NCI-H2029 (cell line): Measurements from ENCODE around the gene CAMKMT.
"Not testable (repeated sequence)": the region's sequence is repeated elsewhere in the genome, so short reads cannot be mapped to it uniquely, and the experiment has no call there.

ENCODE experiments used
- DNase-seq: peaks from one replicate; lab custom pipeline; 2025; lab: John Stamatoyannopoulos, UW

Gene CAMKMT

DNA sequence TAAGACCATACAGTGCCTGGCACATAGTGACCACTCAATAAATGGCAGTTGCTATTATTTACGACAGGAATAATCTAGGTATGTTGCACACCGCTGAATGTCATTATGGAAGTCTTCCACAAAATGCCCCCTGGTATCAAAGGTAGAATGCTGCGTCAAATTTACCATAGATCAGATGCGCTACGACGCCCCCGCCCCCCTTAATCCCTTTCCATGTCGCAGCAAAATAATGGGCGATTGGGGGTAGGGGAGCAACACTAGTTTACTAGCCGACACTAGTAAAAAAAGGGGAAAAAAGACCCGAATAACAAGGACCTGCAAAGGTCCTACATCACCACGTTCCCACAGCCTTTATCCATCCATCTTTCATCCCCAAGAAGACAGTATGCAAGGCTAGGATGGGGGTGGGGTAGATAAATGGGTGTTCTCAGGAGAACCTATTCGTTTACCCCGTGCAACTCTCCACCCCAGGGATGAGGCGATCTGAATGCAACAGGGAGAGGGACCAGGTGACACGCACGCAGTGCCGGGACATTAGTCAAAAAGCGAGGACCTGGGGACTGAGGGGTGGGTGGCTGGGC lies 908 bp upstream of the CAMKMT start:
- DNase-seq: no peak

DNA sequence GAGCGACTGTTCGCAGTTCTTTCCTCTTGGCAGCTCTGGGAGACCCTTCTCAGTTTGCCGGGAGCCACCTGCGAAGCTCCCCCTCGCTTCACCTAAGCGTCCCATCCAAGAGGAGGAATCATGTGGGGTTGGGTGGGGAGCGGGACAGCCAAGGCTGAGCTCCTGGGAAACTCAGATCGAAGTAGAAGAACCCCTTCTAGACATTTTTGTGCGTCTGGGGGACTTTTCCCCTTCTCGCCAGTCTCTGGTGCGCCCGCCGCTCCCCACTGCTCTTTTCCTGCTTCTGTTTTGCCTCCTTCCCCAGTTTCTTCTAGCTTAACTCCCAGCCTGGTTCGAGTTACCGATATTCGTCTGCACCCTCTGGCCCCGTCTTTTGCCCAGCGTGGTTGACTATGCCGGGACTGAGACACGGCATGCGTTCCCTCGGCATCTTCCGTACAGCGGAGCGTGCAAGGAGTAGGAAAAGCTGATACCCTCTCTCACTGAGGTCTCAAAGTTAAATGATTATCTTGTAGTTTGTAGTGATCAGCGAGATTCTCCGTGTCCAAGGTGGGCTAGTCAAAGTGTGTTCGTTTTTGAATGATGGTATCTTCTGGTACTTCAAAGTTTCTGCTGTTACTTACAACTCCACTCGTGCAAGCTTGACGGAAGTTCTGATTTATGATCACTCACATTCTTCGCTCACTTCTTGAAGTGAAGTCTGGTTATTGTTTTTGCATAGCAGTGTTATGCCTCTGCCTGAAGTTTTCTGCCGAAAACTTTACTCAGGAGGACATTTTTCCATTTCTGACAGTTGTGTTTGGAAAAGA lies 664 bp downstream of the CAMKMT start:
- no peak for DNase-seq

DNA sequence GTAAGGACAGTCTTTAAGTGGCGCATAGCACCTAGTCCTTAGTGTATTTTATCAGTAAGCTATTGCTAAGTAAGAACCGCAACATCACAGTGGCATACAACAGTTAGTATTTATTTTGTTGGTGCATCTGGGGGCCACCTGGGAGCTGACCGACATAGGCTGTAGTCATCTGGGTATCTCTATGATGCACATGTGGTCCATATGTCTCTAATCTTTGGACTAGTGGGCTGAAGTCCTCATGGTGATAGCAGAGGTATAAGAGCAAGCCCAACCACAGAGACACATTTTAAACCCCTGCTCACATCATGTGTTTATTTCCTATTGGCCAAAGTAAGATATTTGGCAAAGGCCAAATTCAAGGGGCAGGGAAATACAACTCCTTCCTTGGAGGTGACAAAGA lies 2.9 kb downstream of the CAMKMT start:
- DNase-seq: no peak

DNA sequence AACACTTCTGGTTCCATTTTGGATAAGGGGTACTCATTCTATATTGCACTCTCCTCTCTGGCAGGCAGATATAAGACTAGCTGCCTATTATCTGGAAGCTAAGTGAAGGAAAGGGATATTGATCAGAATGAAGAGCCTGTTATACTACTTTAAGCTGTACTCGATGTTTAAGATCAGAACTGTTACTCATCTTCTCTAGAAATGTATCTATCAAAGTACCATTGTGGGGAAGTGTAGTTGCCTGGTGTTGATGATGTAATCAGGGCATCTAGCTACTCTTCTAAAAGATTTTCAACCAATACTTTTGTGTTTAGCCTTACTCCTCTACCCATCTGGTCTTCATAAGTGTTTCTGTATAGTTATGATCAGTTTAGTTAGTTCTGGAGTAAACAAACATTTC lies 5.8 kb downstream of the CAMKMT start:
- DNase-seq: no peak

DNA sequence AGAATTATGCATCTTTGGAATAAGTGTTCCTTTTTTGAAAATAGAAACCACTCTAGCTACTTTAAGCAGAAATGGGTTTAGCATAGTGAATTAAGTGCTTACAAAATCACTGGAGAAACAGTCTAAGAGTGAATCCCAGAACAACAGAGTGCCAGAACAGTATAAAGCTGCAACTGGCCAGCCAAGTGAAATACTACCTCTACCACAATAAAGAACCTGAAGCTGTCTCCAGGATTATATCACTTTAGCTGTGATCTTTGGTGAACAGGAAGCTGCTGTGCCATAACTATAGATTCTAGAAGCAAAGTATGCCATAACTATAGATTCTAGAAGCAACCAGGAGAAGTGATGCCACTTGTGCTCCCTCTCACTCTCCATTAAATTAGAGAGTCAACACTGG lies 7.6 kb downstream of the CAMKMT start:
- DNase-seq: no peak

DNA sequence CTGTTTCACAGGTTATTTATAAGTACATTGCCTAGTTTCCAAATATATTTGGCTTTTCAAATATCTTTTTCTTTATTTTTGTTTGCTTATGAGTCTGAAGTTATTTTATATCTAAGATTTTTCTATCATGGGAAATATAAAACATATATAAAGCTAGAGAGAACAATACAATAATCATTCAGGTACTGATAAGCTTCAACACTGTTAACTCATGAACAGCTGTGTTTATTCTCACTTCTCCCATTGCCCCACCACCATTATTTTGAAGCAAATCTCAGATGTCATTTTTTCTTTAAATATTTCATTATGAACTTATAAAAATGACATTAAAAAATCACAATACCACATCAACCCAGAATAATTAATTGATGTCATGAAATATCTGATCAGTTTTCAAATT lies 9.7 kb downstream of the CAMKMT start:
- DNase-seq: no peak

DNA sequence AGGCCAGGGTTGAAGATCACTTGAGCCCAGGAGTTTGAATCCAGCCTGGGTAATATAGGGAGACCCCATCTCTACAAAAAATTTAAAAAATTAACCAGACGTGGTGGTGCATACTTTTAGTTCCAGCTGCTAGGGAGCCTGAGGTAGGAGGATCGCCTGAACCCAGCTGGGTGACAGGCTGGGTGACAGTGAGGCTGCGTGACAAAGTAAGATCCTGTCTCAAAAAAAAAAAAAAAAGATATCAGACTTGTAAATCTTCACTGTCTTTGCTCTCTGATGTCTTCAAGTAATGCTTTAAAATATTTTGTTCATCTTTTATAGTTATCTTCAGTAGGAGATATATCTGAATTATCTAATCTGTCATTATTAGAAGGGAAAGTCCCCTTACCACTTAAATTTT lies 10.5 kb downstream of the CAMKMT start:
- no peak for DNase-seq

DNA sequence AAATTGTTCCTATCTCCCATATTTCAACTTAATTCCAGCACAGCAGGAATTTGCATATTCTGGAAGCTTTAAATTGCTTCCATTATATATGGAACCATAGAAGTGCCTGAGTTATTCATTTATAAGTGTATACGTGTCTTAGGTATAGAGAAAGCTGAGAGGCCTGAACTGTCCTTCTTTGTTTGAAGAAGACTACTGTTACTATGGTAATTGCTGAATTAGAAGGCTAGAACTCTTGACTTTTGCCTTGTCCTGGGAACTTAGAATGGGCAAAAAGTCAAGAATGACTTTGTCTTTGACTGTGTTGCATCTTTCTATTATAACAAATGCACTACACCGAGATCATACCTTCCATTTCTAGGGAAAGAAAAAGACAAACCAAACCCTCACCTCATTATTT lies 15.7 kb downstream of the CAMKMT start:
- no peak for DNase-seq

DNA sequence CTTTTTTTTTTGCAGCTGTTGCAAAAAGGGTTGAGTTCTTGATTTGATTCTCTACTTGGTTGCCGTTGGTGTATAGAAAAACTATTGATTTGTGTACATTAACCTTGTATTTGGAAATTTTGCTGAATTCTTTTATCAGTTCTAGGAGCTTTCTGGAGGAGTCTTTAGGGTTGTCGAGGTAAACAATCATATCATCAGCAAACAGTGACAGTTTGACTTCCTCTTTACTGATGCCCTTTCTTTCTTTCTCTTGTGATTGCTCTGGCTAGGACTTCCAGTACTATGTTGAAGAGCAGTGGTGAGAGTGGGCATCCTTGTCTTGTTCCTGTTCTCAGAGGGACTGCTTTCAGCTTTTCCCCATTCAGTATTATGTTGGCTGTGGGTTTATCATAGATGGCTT lies 23.5 kb downstream of the CAMKMT start:
- DNase-seq: not testable (repeated sequence)

DNA sequence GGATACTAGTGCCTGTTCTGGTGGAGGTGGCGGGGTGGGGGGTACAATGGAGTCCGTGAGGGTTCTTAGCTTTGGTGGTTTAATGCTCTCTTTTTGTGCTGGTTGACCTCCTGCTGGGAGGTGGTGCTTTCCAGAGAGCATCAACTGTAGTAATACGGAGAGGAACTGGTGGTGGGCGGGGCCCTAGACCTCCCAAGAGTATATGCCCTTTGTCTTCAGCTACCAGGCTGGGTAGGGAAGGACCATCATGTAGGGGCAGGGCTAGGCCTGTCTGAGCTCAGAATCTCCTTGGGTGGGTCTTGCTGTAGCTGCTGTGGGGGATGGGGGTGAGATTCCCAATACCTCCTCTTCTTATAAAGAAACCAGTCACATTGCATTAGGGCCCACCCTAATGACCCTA lies 27.1 kb downstream of the CAMKMT start:
- no peak for DNase-seq

DNA sequence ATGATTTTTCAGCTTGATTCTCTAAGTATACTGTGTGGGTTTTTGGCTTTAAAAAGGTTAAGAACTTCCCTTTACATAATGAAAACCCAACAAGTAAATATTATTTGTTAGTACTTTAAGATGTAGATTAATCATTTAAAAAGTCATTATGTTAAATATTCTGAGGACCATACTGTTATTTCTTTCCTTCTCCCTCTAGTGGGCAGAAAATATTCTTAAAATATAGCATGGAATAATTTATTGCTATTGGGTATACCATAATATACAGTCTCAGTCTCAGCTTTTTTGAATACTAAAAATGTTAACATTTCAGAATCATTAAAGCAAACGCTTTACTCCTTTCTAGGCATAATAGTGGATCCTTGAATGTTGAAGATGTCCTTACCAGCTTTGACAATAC lies 28.1 kb downstream of the CAMKMT start:
- DNase-seq: no peak

DNA sequence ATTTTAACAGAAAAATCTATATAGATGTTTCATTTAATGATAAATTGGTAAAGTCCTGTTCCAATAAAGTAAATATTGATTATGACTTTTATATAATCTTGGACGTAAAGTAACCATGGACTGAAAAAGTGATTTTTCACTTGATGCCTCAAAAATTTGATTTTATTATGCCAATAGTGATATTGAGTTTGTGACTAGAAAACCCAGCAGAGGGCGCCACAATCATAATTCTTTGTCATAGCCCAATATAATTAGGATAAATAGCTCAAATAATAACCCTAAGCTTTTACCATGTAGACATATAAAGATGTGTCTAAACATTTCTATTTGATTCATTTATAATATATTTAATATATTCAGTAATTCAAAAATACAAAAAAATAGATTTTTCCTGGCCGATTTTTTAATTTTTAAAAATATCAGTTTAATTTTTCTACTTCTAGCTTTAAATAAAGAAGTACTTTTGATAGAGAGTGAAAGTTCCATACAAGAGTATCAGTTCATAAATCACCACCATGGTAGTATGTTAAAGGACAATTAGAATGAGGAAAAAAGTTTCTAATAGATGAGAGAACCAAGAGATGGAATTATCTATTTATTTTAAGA lies 30.7 kb downstream of the CAMKMT start:
- DNase-seq: peak; percentile 25

DNA sequence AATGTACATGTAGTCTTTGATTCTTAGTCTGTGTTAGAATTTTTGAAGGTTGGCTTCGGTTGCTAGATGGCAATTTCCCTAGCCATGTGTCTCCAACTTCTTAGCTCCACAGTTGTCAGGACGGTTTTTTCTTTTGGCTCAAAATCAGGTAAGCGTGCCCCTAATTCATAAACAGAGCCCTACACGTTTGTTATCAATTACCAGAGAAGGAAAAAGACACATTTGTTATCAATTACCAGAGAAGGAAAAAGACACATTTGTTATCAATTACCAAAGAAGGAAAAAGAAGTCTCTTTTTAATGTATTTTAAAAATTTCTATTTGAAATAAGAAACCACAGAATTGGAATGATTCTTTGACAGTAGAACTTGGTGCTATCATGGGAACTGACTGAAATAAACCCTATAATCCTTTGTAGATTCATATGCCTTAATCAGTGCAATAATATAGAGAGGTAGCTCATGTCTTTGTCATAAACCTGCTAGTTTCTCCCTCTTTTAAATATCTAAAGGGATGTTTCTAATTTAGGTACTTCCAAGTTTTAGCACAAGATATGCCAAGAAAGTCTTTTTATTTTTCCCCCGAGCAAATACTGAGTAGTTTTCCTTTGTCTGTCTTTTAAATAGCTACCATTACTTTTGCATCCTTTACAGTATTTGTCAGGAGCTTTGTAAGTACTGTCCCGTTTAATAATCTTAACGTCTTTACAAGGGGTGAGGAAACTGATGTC lies 35.9 kb downstream of the CAMKMT start:
- no peak for DNase-seq

DNA sequence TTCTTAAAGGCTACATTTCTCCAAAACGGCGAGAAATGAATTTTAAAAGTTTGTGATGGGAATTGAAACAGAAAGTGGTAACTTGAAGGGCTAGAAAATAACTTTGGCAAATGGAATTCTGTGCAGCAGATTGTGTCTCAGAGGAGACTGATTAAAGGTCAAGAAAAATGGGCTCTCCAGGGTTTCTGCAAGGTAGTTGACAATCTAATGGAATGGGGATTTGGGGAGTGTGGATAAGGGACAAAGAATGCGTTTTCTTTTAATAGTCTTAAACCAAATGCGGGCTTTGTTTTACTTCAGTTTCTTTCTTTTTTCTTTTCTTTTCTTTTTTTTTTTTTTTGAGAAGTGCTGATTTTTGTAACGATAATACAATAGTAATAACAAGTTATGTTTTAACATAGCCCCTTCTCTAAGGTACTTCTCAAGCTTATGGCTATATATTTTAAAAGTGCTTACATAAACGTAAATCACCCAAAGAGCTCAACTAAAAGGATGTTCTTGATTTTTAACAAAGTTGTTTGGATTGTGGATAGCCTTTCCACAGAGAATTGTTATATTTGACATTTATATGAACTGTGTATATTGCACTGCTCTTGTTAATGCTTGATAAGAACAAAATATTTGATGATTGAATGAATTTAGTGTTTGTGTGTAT lies 36.6 kb downstream of the CAMKMT start:
- no peak for DNase-seq

DNA sequence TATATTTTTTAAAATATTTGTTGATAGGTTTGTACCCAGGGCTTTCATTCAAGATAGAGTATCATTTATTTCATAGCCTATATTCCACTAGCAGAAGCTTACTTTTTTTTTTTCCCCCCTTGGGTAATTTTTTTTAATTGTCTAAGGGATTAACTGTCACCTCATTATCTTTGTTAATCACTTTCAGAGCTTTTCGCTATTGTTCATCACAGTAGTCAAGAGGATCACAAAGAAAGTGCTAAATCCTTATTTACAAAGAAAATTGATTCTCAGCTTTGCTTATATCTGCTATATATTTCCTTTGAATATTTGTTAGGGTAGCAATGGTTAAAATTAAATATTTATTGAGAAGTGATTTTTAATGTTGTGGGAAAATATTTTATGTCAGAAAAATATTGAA lies 59.0 kb downstream of the CAMKMT start:
- DNase-seq: no peak

DNA sequence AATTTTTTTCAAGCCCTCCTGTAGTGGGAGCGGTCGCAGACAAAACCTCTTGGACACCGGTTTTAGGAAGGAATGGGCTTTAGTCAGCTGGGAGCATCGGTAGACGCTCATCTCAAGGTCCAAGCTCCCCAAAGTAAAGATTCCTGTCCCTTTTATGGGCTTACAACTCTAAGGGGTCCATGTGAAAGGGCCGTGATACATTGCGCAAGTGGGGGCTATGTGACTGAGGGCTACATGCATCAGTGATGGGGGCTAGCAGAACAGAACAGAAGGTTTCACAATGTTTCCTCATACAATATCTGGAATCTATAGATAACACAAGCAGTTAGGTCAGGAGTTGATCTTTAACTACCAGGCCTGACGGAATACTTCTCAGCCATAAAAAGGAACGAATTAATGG lies 62.5 kb downstream of the CAMKMT start:
- DNase-seq: no peak

DNA sequence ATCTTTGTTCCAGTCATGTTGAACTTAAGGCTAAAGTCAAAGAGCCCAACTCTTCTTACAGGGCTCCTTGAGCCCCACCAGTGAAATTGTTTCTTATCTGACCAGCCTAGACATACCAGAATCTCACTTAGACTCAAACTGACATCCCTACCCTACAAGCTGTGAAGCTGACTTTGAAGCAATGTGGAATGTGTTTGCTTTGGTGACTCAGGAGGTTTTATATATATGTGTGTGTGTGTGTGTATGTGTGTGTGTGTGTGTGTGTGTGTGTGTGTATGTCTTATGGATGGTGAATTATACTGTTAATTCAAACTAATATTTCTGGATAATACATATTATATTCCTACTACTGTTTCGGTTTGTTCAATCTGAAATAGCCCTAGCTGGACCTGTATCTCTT lies 67.3 kb downstream of the CAMKMT start:
- no peak for DNase-seq

DNA sequence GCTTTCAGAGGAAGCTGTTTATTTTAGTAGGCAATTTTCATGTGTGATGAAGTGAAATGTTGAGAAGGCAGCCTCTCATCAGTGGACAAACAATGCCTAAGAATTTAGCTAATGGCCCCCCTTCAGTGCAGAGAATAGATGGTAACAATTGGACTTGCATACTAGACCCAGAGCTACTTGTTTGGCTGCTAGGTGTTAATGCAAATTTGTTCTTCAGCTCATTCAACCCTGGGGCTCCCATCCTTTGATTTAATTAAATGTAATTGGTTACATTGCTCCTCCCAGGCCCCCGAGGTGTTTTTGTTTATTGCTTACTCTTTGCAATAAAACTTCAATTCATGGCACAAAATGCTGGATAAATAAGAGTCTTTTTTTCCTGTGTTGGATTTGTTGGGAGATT lies 68.6 kb downstream of the CAMKMT start:
- no peak for DNase-seq

DNA sequence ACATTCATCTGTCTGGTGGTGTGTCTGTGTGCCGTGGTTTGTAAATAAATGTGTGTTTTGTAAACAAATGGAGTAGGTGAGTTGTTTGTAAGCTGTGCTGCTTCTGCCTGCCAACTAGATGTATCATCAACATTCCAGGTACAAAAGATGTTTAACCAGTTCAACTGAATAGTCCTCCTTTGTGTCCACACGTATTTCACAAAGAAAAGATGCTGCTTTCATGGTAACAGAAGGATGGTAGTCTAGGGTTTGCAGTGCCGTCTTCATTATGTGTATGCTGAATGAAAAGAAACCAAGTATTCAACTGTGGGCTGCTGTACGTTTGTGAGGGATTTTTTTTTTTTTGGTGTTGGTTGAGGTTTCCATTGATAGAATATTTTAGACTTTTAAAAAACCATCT lies 72.1 kb downstream of the CAMKMT start:
- DNase-seq: peak; percentile 18

DNA sequence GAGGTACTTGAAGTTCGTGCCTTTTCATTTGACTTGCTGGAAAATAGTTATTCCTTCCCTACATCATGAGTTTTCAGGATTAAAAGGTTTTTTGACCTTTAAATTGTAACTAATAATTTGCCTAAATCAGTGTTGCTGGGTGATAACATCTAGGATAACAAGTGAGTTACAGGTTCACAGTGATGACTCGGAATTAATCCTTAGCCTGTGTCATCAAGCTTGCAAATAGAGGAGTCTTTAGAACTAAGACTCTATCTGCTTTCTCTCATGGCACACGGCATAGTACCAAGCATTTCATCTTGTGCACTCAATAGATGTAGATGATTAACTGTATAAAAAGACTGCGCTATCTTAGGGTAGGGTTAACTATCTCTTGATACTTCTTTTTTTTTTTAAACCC lies 79.5 kb downstream of the CAMKMT start:
- DNase-seq: no peak

DNA sequence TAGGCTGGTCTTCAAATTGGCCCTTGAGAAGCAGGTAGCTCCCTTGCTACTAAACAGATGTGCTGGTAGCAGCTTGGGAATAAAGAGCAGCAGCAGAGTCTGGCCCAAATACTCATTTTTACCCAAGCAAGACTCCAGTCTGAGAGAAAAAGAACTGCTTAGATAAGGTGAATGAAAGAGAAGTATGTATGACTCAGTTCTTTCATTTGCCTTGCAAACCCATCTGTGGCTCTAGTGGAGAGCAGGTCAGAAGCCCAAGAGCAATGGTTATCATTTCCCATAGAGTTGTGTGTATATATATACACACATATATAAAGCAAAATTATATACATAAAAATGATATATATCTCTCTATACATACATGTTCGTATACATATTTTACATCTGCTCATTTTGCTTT lies 80.3 kb downstream of the CAMKMT start:
- DNase-seq: no peak

DNA sequence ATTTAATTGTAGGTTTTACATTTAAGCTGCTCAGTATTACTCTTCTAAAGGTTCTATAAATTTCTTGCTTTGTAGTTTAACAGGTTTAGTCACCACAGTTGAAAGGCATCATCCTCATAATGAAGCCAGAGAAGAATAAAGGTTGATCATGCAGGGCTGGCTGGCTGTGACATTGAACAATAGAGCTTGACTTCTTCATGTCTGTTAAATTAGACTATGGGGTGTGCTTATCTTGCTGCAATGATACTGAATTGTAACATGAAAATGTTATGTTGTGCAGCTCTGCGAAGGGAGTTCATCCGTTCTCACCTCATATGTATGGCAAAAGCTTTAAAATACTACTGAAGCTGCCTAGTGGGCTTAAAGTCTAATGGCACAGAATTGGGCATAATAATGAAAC lies 81.8 kb downstream of the CAMKMT start:
- DNase-seq: no peak
